SK-N-MC (cell line): Measurements from ENCODE around the gene WDR90.

Experiments used
- DNase-seq: peaks from one replicate; pipeline ENCODE4 v3.0.0-alpha.2; 2011; ENCODE audit warnings: low read depth, low spot score
- H3K27ac ChIP-seq: fragments of 200-600 bp; sonication (generic); 2 replicates; pipeline ENCODE4 v1.5.1; 2016; ENCODE audit warnings: mixed run types
- H3K36me3 ChIP-seq: fragments of 200-600 bp; sonication (generic); 2 replicates; pipeline ENCODE4 v1.6.1; 2017; ENCODE audit warnings: antibody characterized with exemption, low read length, mixed read lengths; ENCODE audit not compliant: insufficient read depth
- H3K4me3 ChIP-seq: fragments of 200-600 bp; sonication (generic); 2 replicates; pipeline ENCODE4 v1.5.1; 2016
- H3K9ac ChIP-seq: fragments of 200-600 bp; sonication (generic); 2 replicates; pipeline ENCODE4 v1.8.0; 2017; ENCODE audit warnings: mixed run types, mixed read lengths; ENCODE audit not compliant: insufficient read length
- H3K9me3 ChIP-seq: fragments of 200-600 bp; sonication (generic); 2 replicates; pipeline ENCODE4 v1.6.1; 2017; ENCODE audit warnings: low read depth, mild to moderate bottlenecking, antibody characterized with exemption, low read length, moderate library complexity, mixed read lengths
- EZH2 ChIP-seq: fragments of 200-600 bp; sonication (generic); IDR thresholded peaks from one replicate; pipeline ENCODE4 v1.6.1; 2017; ENCODE audit warnings: antibody characterized with exemption
- FOXP2 ChIP-seq: optimal IDR thresholded peaks from 2 replicates; pipeline ENCODE3; 2011; ENCODE audit warnings: mild to moderate bottlenecking, moderate library complexity; ENCODE audit not compliant: insufficient read depth; ENCODE audit errors: extremely low read length, control extremely low read depth
- POLR2AphosphoS5 ChIP-seq: IDR thresholded peaks from 2 replicates; pipeline ENCODE4 v1.6.1; 2012; ENCODE audit warnings: mild to moderate bottlenecking, low read depth, low read length, borderline replicate concordance

The WDR90 gene

GRCh38 chr16:670485-671352 is 21.6 kb downstream of the WDR90 start:
- DNase-seq, result no peak
- Histone ChIP-seq H3K9ac (no peak overlapping the region), H3K36me3 (peaks cover 49% of the 10 kb centered on the region; the same call in 1 of the 2 replicates), H3K27ac (no peak overlapping the region), H3K4me3 (no peak overlapping the region), H3K9me3 (no peaks in the 10 kb centered on the region)
- TF ChIP-seq POLR2AphosphoS5, result no peak
- TF ChIP-seq EZH2, result no peak
- no peak for TF ChIP-seq FOXP2

- Histone ChIP-seq H3K4me3 (no peak overlapping the region), H3K9ac (no peak overlapping the region), H3K9me3 (no peaks in the 10 kb centered on the region), H3K27ac (no peak overlapping the region), H3K36me3 (peaks cover 49% of the 10 kb centered on the region; the same call in 1 of the 2 replicates)
- no peak for TF ChIP-seq EZH2
- no peak for TF ChIP-seq POLR2AphosphoS5
- TF ChIP-seq FOXP2, result no peak
- no peak for DNase-seq
These were observed 22.4 kb downstream of the WDR90 start for GRCh38 chr16:671353-672131.

GRCh38 chr16:672371-672770 is 23.2 kb downstream of the WDR90 start:
- H3K36me3 ChIP-seq, result peaks cover 49% of the 10 kb centered on the region; the same call in 1 of the 2 replicates
- TF ChIP-seq FOXP2 (no peak), POLR2AphosphoS5 (no peak), EZH2 (no peak)

DNA sequence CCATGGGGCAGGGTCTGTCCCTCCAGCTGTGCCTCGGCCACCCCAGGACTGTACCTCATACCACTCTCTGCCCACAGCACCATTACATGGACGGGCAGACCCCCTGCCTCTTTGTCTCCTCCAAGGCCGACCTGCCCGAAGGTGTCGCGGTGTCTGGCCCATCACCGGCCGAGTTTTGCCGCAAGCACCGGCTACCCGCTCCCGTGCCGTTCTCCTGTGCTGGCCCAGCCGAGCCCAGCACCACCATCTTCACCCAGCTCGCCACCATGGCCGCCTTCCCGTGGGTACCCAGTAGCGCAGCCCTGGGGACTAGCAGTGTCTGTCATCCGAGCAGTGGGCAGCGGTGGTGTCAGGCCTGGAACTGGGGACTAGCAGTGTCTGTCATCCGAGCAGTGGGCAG is 23.7 kb downstream of the WDR90 start:
- Histone ChIP-seq H3K27ac (no peak overlapping the region), H3K4me3 (no peak overlapping the region), H3K9me3 (no peaks in the 10 kb centered on the region), H3K36me3 (peaks cover 49% of the 10 kb centered on the region; the same call in 1 of the 2 replicates), H3K9ac (no peak overlapping the region)
- no peak for TF ChIP-seq EZH2
- TF ChIP-seq POLR2AphosphoS5, result no peak
- TF ChIP-seq FOXP2, result no peak
- no peak for DNase-seq

More at GRCh38 chr16:672371-672770, 23.2 kb downstream of the WDR90 start:
- Histone ChIP-seq H3K9ac (no peak overlapping the region), H3K27ac (no peak overlapping the region), H3K4me3 (no peak overlapping the region), H3K9me3 (no peaks in the 10 kb centered on the region)
- no peak for DNase-seq

GRCh38 chr16:673399-673991 is 24.3 kb downstream of the WDR90 start:
- H3K4me3 ChIP-seq, result no peak overlapping the region
- no peaks in the 10 kb centered on the region for H3K9me3 ChIP-seq
- no peak overlapping the region for H3K9ac ChIP-seq
- DNase-seq, result no peak
- TF ChIP-seq EZH2 (no peak), FOXP2 (no peak), POLR2AphosphoS5 (no peak)
- H3K27ac ChIP-seq, result 0 out of 2 replicates have a peak overlapping the region, but pooled peaks have one; percentile 8
- peaks cover 49% of the 10 kb centered on the region; the same call in 1 of the 2 replicates for H3K36me3 ChIP-seq

GRCh38 chr16:674214-674881 is 25.2 kb downstream of the WDR90 start:
- no peak for DNase-seq
- Histone ChIP-seq H3K4me3 (no peak overlapping the region), H3K9me3 (no peaks in the 10 kb centered on the region), H3K36me3 (peaks cover 46% of the 10 kb centered on the region; the same call in 1 of the 2 replicates), H3K9ac (no peak overlapping the region), H3K27ac (0 out of 2 replicates have a peak overlapping the region, but pooled peaks have one; percentile 8)
- TF ChIP-seq EZH2 (no peak), POLR2AphosphoS5 (no peak; the same call in 1 of the 2 replicates), FOXP2 (no peak)

- Histone ChIP-seq H3K4me3 (peak within 1 kb of the TSS; percentile 45; the same call in 1 of the 2 replicates), H3K9me3 (no peaks in the 10 kb centered on the region), H3K36me3 (peaks cover 37% of the 10 kb centered on the region; the same call in 1 of the 2 replicates), H3K9ac (no peak within 1 kb of the TSS), H3K27ac (no peak within 1 kb of the TSS)
- no peak for TF ChIP-seq FOXP2
- no peak for TF ChIP-seq POLR2AphosphoS5
- TF ChIP-seq EZH2, result no peak
- DNase-seq, result no peak
These were observed 26.1 kb downstream of the WDR90 start, which contains the start of gene RHBDL1 for GRCh38 chr16:674968-675883. TSS of gene RHBDL1 (plus strand) at chr16:675671. CDS start at chr16:675791, 120 bp downstream.
